WTC11 (cell line): ENCODE results near the gene EIF5A2.

Source experiments
- CTCF ChIP-seq: fragments of 200-600 bp; IDR thresholded peaks from 2 replicates; pipeline ENCODE4 v1.8.0; 2022; ENCODE audit warnings: antibody characterized with exemption
- FOXK1 ChIP-seq: sonication (generic); formaldehyde crosslinking; IDR thresholded peaks from 2 replicates; pipeline ENCODE4 v1.8.0; 2022; ENCODE audit warnings: mild to moderate bottlenecking, moderate library complexity, missing genetic modification reagents
- JUN ChIP-seq: sonication (generic); formaldehyde crosslinking; IDR thresholded peaks from 2 replicates; pipeline ENCODE4 v1.8.0; 2023; ENCODE audit warnings: mild to moderate bottlenecking, missing genetic modification reagents
- MAX ChIP-seq: sonication (generic); formaldehyde crosslinking; IDR thresholded peaks from 2 replicates; pipeline ENCODE4 v1.8.0; 2022; ENCODE audit warnings: mild to moderate bottlenecking, missing genetic modification reagents
- USF2 ChIP-seq: sonication (generic); formaldehyde crosslinking; IDR thresholded peaks from 2 replicates; pipeline ENCODE4 v1.8.1; 2023; ENCODE audit warnings: mild to moderate bottlenecking, missing genetic modification reagents, moderate library complexity
- ZNF512 ChIP-seq: sonication (generic); formaldehyde crosslinking; IDR thresholded peaks from 2 replicates; pipeline ENCODE4 v1.8.1; 2022; ENCODE audit warnings: missing genetic modification reagents, borderline replicate concordance

- TF ChIP-seq CTCF, result no peak
- no peak for TF ChIP-seq ZNF512 (CRISPR knock-in tag)
- TF ChIP-seq USF2 (CRISPR knock-in tag), result no peak
- no peak for TF ChIP-seq JUN (CRISPR knock-in tag)
- no peak for TF ChIP-seq MAX
- TF ChIP-seq FOXK1 (CRISPR knock-in tag), result no peak
Observed at GRCh38 chr3:170949211-170949610, 40.8 kb upstream of the EIF5A2 start.
